PC-3 (cell line): ENCODE measurements around the gene NRDC.

Experiments
- EZH2 ChIP-seq: fragments of 300-600 bp; sonication (generic); IDR thresholded peaks from one replicate; pipeline ENCODE4 v1.6.1; 2017; ENCODE audit warnings: antibody characterized with exemption, mild to moderate bottlenecking, low read length; ENCODE audit not compliant: unreplicated experiment
- EZH2phosphoT487 ChIP-seq: fragments of 300-600 bp; sonication (generic); IDR thresholded peaks from 2 replicates; pipeline ENCODE4 v1.6.1; 2018; ENCODE audit warnings: mild to moderate bottlenecking, antibody characterized with exemption, low read length, borderline replicate concordance
- TF ChIP-seq, protein P1 (sequence below): fragments of 300-600 bp; sonication (generic); conservative IDR thresholded peaks from 2 replicates; pipeline ENCODE4 v1.5.1; 2017; ENCODE audit warnings: antibody characterized with exemption, low read depth, mild to moderate bottlenecking, low read length

DNA sequence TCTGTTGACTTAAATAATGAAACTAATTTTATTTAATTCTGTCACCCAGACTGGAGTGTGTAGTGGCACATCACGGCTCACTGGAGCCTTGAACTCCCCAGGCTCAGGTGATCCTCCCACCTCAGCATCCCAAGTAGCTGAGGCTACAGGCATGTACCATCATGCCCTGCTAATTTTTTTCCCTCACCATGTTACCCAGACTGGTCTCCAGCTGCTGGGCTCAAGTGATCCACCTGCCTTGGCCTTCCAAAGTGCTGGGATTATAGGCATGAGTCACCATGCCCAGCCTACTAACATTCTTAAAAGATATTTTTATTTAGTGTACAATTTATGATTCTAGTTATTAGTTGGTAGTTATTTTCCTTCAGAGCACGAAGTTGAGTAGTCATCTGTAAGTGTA is 49.5 kb downstream of the NRDC start:
- TF ChIP-seq EZH2phosphoT487 (no peak), EZH2 (no peak)
- TF ChIP-seq, protein P1, sequence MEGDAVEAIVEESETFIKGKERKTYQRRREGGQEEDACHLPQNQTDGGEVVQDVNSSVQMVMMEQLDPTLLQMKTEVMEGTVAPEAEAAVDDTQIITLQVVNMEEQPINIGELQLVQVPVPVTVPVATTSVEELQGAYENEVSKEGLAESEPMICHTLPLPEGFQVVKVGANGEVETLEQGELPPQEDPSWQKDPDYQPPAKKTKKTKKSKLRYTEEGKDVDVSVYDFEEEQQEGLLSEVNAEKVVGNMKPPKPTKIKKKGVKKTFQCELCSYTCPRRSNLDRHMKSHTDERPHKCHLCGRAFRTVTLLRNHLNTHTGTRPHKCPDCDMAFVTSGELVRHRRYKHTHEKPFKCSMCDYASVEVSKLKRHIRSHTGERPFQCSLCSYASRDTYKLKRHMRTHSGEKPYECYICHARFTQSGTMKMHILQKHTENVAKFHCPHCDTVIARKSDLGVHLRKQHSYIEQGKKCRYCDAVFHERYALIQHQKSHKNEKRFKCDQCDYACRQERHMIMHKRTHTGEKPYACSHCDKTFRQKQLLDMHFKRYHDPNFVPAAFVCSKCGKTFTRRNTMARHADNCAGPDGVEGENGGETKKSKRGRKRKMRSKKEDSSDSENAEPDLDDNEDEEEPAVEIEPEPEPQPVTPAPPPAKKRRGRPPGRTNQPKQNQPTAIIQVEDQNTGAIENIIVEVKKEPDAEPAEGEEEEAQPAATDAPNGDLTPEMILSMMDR: no peak
